H54 (cell line): Measurements from ENCODE around the gene ZNF600.
A peak's percentile ranks its signal among the peaks of the same experiment; 100 is the strongest.
"Not testable (repeated sequence)": the region's sequence is repeated elsewhere in the genome, so short reads cannot be mapped to it uniquely, and the experiment has no call there.

Experiments used
- DNase-seq: peaks from one replicate; pipeline ENCODE4 v3.0.0; 2011; ENCODE audit warnings: low spot score, mixed read lengths; ENCODE audit not compliant: insufficient read length
- FAIRE-seq: peaks from 3 replicates; lab custom pipeline; 2011; peaks lifted over from hg19 to GRCh38; lab: Jason Lieb, UNC
- POLR2A ChIP-seq: IDR thresholded peaks from 2 replicates; pipeline ENCODE4 v1.6.1; 2011; ENCODE audit warnings: low read depth, mild to moderate bottlenecking, low read length

Gene ZNF600

DNA sequence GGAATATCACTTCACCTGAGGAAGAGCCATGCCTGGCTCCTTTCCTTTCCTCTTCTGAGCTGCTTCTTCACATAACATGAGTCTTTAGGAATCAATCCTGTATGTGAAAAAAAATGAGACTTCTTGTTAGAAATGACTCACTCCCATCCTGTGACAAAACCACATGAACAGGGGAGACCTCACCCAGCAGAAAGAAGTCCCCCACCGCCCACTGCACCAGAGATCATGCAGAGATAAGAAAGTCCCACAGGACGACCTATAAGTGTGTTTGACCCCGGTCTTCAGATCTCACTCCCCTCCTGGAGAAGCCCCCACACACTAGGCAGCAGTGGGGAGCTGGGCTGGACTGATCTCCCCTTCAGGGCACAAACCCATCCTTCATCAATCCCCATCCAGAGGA is 7.8 kb downstream of the ZNF600 start:
- DNase-seq (no peak), FAIRE-seq (no peak)
- no peak for TF ChIP-seq POLR2A

DNA sequence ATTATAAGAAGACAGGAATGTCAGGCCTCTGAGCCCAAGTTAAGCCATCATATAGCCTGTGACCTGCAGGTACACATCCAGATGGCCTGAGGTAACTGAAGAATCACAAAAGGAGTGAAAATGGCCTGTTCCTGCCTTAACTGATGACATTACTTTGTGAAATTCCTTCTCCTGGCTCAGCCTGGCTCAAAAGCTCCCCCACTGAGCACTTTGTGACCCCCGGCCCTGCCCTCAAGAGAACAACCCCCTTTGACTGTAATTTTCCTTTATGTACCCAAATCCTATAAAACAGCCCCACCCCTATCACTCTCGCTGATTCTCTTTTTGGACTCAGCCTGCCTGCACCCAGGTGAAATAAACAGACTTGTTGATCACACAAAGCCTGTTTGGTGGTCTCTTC is 30.1 kb downstream of the ZNF600 start:
- not testable (repeated sequence) for FAIRE-seq, DNase-seq

DNA sequence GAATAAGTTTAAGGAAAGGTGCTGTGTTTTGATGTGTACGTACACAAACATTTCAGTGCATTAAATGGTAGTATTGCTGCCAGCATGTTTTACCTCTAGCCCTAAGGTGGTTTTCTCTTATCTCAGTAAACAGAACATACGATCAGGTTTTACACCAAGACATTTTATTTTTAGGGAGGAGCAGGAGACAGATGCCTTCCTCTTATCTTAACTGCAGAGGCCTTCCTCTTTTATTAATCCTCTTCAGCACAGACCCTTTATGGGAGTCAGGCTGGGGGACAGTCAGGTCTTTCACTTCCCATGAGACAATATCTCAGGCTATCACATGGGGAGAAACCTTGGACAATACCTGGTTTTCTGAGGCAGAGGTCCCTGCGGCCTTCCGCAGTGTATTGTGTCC is 36.8 kb downstream of the ZNF600 start:
- DNase-seq (no peak), FAIRE-seq (no peak)
- TF ChIP-seq POLR2A: no peak

DNA sequence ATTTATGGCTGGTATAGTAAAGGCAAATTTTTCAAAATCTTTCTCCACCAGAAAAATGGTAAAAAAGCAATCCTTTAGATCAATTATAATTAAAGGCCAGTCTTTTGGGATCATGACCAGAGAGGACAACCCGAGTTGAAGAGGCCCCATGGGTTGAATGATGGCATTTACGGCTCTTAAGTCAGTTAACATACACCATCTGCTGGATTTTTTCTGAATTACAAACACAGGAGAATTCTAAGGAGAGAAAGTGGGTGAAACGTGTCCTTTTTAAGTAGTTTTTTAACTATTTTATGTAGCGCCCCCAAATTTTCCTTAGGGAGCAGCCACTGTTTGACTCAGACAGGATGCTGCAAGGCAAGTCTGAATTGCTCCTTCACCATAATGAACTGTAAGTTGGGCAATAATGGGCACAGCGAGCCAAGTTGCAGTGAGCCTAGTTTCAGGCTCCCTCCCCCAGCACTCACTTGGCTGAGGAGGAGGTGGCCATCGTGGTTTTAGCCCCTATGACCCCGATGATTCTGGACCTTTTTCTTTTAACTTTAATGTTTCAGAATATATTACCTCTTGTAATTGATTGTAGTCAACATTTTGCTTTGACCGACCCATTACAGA is 38.1 kb downstream of the ZNF600 start:
- TF ChIP-seq POLR2A: no peak
- no peak for FAIRE-seq
- no peak for DNase-seq

DNA sequence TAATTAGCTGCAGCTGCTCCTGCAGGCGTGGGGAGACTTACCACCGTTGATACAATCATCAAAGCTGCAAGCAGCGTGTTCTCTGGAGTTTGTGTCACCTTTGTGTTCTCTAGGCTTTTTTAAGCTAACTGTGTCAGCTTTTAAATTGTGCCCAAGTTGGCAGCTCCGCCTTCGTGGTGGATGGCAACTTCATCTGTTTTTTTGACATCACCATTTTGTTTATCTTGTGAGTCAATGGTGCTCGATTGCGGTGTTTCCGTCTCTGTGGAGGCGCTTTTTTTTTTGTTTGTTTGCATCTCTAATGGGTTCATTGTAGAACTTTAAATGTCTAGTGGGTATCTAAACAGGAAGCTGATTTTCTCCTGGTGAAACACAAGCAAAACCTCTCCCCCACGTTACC is 40.7 kb downstream of the ZNF600 start:
- FAIRE-seq: peak; percentile 15
- DNase-seq: not testable (repeated sequence)

DNA sequence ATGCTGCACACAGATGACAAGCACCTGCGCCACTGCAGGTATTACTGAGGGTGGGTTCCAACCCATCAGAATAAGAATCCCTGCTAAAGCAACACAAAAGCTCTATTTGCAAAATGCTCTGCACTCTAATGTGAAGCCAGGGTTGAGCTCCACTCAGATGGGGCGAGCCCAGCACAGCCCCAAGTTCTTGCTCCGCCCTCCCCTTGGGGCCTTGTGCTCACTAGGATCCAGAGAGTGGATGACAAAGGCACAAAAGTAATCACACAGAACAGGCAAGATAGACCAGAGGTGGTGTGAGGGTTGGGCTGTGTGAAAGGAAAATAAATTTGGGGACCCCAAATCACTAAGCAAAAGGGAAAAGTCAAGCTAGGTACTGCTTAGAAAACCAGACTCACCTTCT is 43.5 kb downstream of the ZNF600 start:
- no peak for DNase-seq
- FAIRE-seq: no peak
- no peak for TF ChIP-seq POLR2A

GRCh38 chr19:52742516-52742915 is 44.1 kb downstream of the ZNF600 start:
- TF ChIP-seq POLR2A: no peak
- DNase-seq: no peak
- FAIRE-seq: no peak

GRCh38 chr19:52741951-52742485 is 44.6 kb downstream of the ZNF600 start:
- no peak for TF ChIP-seq POLR2A
- DNase-seq: no peak
- FAIRE-seq: no peak

DNA sequence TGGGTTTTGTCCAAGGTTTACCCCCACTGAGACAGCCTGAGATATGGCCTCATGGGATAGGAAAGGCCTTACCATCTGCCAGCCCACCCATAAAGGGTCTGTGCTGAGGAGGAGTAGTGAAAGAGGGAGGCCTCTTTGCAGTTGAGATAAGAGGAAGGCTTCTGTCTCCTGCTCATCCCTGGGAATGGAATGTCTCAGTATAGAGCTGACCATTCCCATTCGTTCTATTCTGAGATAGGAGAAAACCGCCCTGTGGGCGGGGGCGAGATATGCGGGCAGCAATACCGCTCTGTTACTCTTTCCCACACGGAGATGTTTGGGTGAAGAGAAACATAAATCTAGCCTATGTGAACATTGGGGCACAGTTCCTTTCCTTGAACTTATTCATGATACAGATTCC is 45.2 kb downstream of the ZNF600 start:
- DNase-seq, FAIRE-seq: not testable (repeated sequence)

DNA sequence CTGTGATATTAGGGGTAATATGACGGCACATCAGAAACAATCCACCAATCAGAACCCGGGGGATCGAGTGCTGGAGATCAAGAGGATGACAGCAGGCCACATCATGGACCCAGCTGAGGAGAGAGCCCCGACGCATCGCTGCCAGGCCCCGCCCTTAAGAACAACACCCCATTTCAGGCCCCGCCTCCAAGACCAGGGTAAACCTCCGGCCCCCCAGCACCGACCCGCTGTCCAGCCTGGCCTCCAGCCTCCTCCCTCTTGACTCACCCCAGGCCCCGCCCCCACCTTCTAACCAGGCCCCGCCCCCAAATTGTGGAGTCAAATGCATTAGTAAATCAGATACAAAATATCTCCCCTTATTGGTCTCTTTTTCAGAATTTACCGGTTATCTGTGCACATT is 47.0 kb downstream of the ZNF600 start:
- FAIRE-seq (no peak), DNase-seq (no peak)
- no peak for TF ChIP-seq POLR2A

DNA sequence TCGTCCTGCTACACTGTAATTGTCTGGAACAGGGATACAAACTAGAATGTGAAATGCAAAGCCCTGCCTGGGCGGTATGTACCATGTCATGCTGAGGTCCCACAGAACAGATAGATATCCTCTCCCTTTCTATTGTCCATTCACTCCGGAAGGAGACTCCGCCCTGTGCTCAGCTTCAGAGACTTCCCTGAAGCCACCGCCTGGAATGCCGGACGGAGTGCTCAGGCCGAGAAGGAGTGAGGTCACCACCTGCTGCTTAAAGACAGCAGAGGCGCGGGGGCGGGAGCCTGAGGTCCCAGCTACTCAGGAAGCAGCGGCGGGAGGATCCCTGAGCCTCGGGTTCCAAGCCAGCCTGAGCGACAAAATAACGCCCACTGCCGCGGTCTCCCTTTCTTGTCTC is 50.9 kb downstream of the ZNF600 start:
- FAIRE-seq (no peak), DNase-seq (no peak)
- no peak for TF ChIP-seq POLR2A

GRCh38 chr19:52734893-52735661 is 51.5 kb downstream of the ZNF600 start, which contains the start of gene ZNF611:
Gene ZNF611, minus strand, starts transcription at chr19:52735044. Its CDS starts 19,150 bp downstream, at chr19:52715894.
- peak; percentile 84 for DNase-seq
- peak; percentile 75 for FAIRE-seq
- TF ChIP-seq POLR2A: peak; percentile 78; the same call in 1 of the 2 replicates

DNA sequence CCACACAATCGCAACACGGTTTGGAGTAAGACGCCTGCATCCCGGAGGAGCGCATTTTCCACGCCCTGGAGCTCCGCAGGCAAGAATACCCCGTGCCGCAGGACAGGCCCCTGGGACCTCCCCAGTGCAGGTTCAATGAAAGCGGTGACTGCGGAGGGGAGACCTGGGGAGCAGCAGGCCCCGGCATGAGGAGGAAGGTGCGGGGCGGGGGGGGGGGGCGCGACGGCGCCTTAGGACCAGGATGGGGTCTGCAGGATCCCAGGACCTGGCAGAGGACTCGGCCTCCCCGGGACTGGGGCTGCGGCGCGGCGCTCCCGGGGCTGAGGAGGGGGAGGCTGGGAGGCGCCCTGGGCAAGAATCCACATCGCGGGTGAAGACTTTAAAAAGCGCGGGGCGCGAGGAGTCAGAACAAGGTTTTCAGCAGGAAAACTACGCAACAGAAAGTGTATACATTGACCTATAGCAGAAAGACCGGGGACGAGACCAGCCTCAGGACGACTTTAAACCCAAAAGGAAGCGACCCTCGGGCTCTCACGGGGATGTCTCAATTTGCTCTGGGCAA is 52.2 kb downstream of the ZNF600 start:
- no peak for FAIRE-seq
- TF ChIP-seq POLR2A: no peak
- DNase-seq: peak; percentile 22

DNA sequence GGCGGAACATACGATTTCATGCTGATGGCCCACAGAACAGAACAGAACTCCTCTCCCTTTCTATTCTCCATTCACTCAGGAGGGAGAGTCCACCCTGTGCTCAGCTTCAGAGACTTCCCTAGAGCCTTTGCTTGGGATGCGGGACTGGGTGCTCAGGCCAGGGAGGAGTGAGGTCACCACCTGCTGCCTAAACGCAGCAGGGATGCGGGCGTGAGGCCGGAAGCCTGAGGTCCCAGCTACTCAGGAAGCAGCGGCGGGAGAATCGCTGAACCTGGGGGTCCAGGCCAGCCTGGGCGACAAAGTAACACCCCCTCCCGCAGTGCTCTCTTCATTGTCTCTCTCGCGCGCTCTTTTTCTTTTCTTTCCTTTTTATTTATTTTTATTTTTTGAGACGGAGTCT is 60.5 kb downstream of the ZNF600 start:
- not testable (repeated sequence) for FAIRE-seq, DNase-seq

GRCh38 chr19:52725528-52725961 is 61.0 kb downstream of the ZNF600 start:
- no peak for FAIRE-seq
- no peak for DNase-seq
- no peak for TF ChIP-seq POLR2A
